ENCODE results near the gene NOD2. TPM values are rescaled to one million over a fixed set of nuclear protein-coding genes. Genes with fewer than 3 reads are reported as not detected.

NOD2 gene
- polyA plus RNA-seq, 4 donors: 0.28 to 0.46 (median 0.36) TPM

- DNase-seq (ENCODE audit: low read depth in 4 of 4, low spot score in 2 of 4): no peak
These were observed 85.1 kb downstream of the NOD2 start for GRCh38 chr16:50778284-50779163.

GRCh38 chr16:50781043-50781442 is 87.6 kb downstream of the NOD2 start:
- DNase-seq (ENCODE audit: low read depth in 4 of 4, low spot score in 2 of 4): no peak

GRCh38 chr16:50781518-50781917 is 88.1 kb downstream of the NOD2 start:
- DNase-seq (ENCODE audit: low read depth in 4 of 4, low spot score in 2 of 4): no peak

Other genes starting within 250 kb of the NOD2 start
- gene NKD1, start 145.2 kb upstream of the NOD2 start, polyA plus RNA-seq (ENCODE audit: insufficient read length in 4 of 4): 10 to 100 TPM; 10.4 to 14.6 (median 13.2) TPM
- gene SNX20, start 12.3 kb upstream of the NOD2 start, polyA plus RNA-seq (ENCODE audit: insufficient read length in 4 of 4): under 1 TPM; 0.60 to 0.82 (median 0.68) TPM
- 10 to 100 TPM; 21.8 to 25.7 (median 22.8) TPM for gene CYLD, start 48.5 kb downstream of the NOD2 start, polyA plus RNA-seq (ENCODE audit: insufficient read length in 4 of 4)

All from left renal cortex interstitium (tissue), 4 donors.